CD4-positive, alpha-beta T cell (primary cell): Measurements from ENCODE around the gene CEP152. TPM values are rescaled to one million over a fixed set of nuclear protein-coding genes. Genes with fewer than 3 reads are reported as not detected.

ENCODE experiments used
- ATAC-seq: fragments of 200-7000 bp; cut with Tn5 transposase; one replicate; pipeline ENCODE4 v1.10.0; 2022; ENCODE audit warnings: mild to moderate bottlenecking; ENCODE audit not compliant: poor library complexity
- CTCF ChIA-PET: fragments of 350-600 bp; sonication (Branson Sonifier 250); formaldehyde crosslinking; loops from one replicate; lab custom pipeline; 2021; ENCODE audit warnings: antibody characterized with exemption, inconsistent platforms; lab: Charles Lee
- POLR2A ChIA-PET: fragments of 350-600 bp; sonication (Branson Sonifier 250); formaldehyde crosslinking; loops from one replicate; lab custom pipeline; 2021; ENCODE audit warnings: antibody characterized with exemption, inconsistent platforms; lab: Charles Lee
- DNase-seq, 14 experiments: peaks; one replicate each; pipeline ENCODE4 v3.0.0-alpha.2; 2013 to 2020; ENCODE audit warnings: mixed read lengths in 2 of 14
- H3K27ac ChIP-seq, 2 donors: one replicate each; pipeline versions ENCODE4 v1.5.1 to v1.7.0; 2013; ENCODE audit warnings: low read length in 2 of 2, low read depth in 1 of 2, mild to moderate bottlenecking in 1 of 2
- H3K27me3 ChIP-seq, 2 experiments: 1 replicate in 1 of 2; 2 replicates in 1 of 2; pipeline versions ENCODE4 v1.6.1 to v1.7.0; 2013; ENCODE audit warnings: low read length in 2 of 2, control low read depth in 1 of 2, mild to moderate bottlenecking in 1 of 2, moderate library complexity in 1 of 2; ENCODE audit not compliant: insufficient read depth in 2 of 2, control insufficient read depth in 1 of 2
- H3K36me3 ChIP-seq: one replicate; pipeline ENCODE4 v1.6.1; 2013; ENCODE audit warnings: low read length, control low read depth; ENCODE audit not compliant: insufficient read depth
- H3K4me1 ChIP-seq: one replicate; pipeline ENCODE4 v1.6.1; 2013; ENCODE audit warnings: low read length, control low read depth; ENCODE audit not compliant: insufficient read depth
- H3K4me3 ChIP-seq: one replicate; pipeline ENCODE4 v1.5.1; 2013; ENCODE audit warnings: mild to moderate bottlenecking, low read length, moderate library complexity
- H3K9me3 ChIP-seq, 2 experiments: 1 replicate in 1 of 2; 2 replicates in 1 of 2; pipeline versions ENCODE4 v1.6.1 to v1.7.0; 2013; ENCODE audit warnings: low read length in 2 of 2, mild to moderate bottlenecking in 2 of 2, control low read depth in 1 of 2, moderate library complexity in 1 of 2; ENCODE audit not compliant: control insufficient read depth in 1 of 2, insufficient read depth in 1 of 2
- H3K27ac Mint-ChIP-seq: one replicate; pipeline ENCODE4 v1.8.0; 2020; ENCODE audit warnings: mixed read lengths
- H3K27me3 Mint-ChIP-seq: one replicate; pipeline ENCODE4 v1.8.0; 2021; ENCODE audit warnings: mixed read lengths
- H3K36me3 Mint-ChIP-seq: one replicate; pipeline ENCODE4 v1.8.0; 2021; ENCODE audit warnings: low read depth, mixed read lengths
- H3K4me1 Mint-ChIP-seq: one replicate; pipeline ENCODE4 v1.8.0; 2021; ENCODE audit warnings: low read depth, mixed read lengths
- H3K4me3 Mint-ChIP-seq: one replicate; pipeline ENCODE4 v1.8.0; 2020; ENCODE audit warnings: mild to moderate bottlenecking, mixed read lengths
- H3K9me3 Mint-ChIP-seq: one replicate; pipeline ENCODE4 v1.8.0; 2020; ENCODE audit warnings: mixed read lengths
- CTCF ChIP-seq: fragments of 200-600 bp; IDR thresholded peaks from one replicate; pipeline ENCODE4 v1.8.0; 2022; ENCODE audit warnings: antibody characterized with exemption, mild to moderate bottlenecking
- intact Hi-C, 2 experiments: fragments of 100-400 bp; cut with DNase I in 1 of 2; cut with micrococcal nuclease in 1 of 2; formaldehyde crosslinking; loops; one replicate each; pipeline versions ENCODE4 v1.15.1 to v1.9.0; 2023 to 2025; cut with DNase I, micrococcal nuclease
- total RNA-seq, 174 experiments: library from RNA in 2 of 174; stranded (reverse) in 2 of 174; gene quantifications; one replicate each; pipeline ENCODE4 v1.2.3 and lab custom pipeline; 2021 to 2026

CEP152 gene
- total RNA-seq, 2 experiments from 2014 or later, result 5.2 to 6.3 TPM

- no peaks in the 10 kb centered on the region for H3K4me1 Mint-ChIP-seq
- H3K27ac ChIP-seq, result no peak overlapping the region
- H3K36me3 ChIP-seq, result peaks cover 24% of the 10 kb centered on the region
- DNase-seq (no peak), ATAC-seq (no peak)
- intact Hi-C loops, result no loop called here
- no peaks in the 10 kb centered on the region for H3K27me3 Mint-ChIP-seq
- no peak overlapping the region for H3K4me3 ChIP-seq
- H3K4me1 ChIP-seq, result no peaks in the 10 kb centered on the region
- ChIA-PET POLR2A (no interaction called here), CTCF (no interaction called here)
- H3K27me3 ChIP-seq, result no peaks in the 10 kb centered on the region
- H3K36me3 Mint-ChIP-seq, result peaks cover 74% of the 10 kb centered on the region
- no peak overlapping the region for H3K27ac Mint-ChIP-seq
- H3K9me3 ChIP-seq, result no peaks in the 10 kb centered on the region
- H3K9me3 Mint-ChIP-seq, result no peaks in the 10 kb centered on the region
- TF ChIP-seq CTCF, result no peak
- H3K4me3 Mint-ChIP-seq, result no peak overlapping the region
These were observed 49.3 kb downstream of the CEP152 start for GRCh38 chr15:48761393-48762158.

- no peaks in the 10 kb centered on the region for H3K4me1 ChIP-seq
- H3K36me3 Mint-ChIP-seq, result peaks cover 71% of the 10 kb centered on the region
- H3K36me3 ChIP-seq, result peaks cover 23% of the 10 kb centered on the region
- H3K9me3 ChIP-seq, result no peaks in the 10 kb centered on the region
- no peaks in the 10 kb centered on the region for H3K27me3 Mint-ChIP-seq
- POLR2A ChIA-PET, result no interaction called here
- no peaks in the 10 kb centered on the region for H3K4me1 Mint-ChIP-seq
- no peak for TF ChIP-seq CTCF
- no peaks in the 10 kb centered on the region for H3K9me3 Mint-ChIP-seq
- H3K4me3 ChIP-seq, result no peak overlapping the region
- no peak overlapping the region for H3K27ac ChIP-seq
- ATAC-seq, result no peak
- DNase-seq, result no peak
- intact Hi-C loops, result no loop called here
- CTCF ChIA-PET, result no interaction called here
- H3K4me3 Mint-ChIP-seq, result no peak overlapping the region
- H3K27me3 ChIP-seq, result no peaks in the 10 kb centered on the region
- H3K27ac Mint-ChIP-seq, result no peak overlapping the region
These were observed 50.9 kb downstream of the CEP152 start for GRCh38 chr15:48759921-48760320.

GRCh38 chr15:48757661-48758060, 53.2 kb downstream of the CEP152 start:
- ChIA-PET POLR2A (no interaction called here), CTCF (no interaction called here)
- peaks cover 17% of the 10 kb centered on the region for H3K36me3 ChIP-seq
- H3K27me3 Mint-ChIP-seq, result no peaks in the 10 kb centered on the region
- no peak overlapping the region for H3K27ac ChIP-seq
- no peaks in the 10 kb centered on the region for H3K9me3 ChIP-seq
- no peaks in the 10 kb centered on the region for H3K27me3 ChIP-seq
- TF ChIP-seq CTCF, result no peak
- peaks cover 63% of the 10 kb centered on the region for H3K36me3 Mint-ChIP-seq
- no peak overlapping the region for H3K4me3 ChIP-seq
- H3K4me3 Mint-ChIP-seq, result no peak overlapping the region
- no peak for DNase-seq
- no peaks in the 10 kb centered on the region for H3K4me1 Mint-ChIP-seq
- H3K4me1 ChIP-seq, result no peaks in the 10 kb centered on the region
- intact Hi-C loops, result no loop called here
- no peak for ATAC-seq
- no peak overlapping the region for H3K27ac Mint-ChIP-seq
- H3K9me3 Mint-ChIP-seq, result no peaks in the 10 kb centered on the region
